NCI-H510A treated with DMSO at 0.1 percent for 48 hours (cell line): Measurements from ENCODE around the gene ABHD14A.

Source experiments
- DNase-seq: peaks from one replicate; lab custom pipeline; 2025; lab: John Stamatoyannopoulos, UW

The ABHD14A gene

DNA sequence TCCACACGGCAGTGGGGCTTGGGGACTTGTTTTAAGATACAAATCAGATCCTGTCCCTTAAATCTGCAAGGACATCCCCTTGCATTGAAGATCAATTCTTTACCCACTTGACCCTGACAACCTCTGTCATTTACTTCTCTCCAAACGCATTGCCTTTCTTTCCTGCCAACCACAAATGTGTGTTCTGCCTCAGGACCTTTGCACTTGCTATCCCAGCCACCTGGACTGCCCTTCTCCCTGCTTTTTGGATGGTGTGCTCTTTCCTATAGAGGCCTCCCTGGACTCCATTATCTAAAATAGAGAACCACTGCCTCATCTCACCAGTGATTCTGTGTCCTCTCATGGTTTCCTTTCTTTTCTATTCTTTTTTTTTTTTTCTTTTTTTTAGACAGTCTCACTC, 22.3 kb downstream of the ABHD14A start:
- DNase-seq = no peak

DNA sequence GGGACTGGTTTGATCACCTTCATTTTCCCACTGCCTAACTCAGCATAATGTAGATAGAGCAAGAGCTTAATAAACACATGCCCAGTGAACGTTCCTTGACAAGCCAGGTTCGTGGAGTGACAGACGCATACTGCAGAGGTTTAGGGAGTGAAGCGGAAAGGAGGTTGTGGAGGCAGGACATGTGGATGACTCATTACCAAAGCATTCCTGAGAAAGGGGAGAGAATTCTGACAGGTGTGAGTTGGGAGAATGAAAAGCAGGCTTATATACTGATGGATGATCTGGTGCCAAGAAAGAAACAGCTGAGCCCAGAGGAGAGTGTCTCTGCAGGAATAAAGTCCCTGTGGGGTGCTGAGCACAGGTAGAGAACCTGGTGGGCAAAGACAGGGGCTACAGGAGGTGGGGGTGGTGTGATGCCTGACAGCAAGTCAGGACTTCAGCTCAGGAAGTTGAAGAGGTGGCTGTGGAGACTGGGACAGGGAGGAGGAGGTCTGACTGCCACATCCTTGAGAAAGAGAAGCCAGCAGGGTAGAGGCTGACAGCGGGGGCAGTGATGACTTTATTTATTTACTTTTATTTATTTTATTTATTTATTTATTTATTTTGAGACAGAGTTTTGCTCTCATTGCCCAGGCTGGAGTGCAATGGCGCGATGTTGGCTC, 23.2 kb downstream of the ABHD14A start:
- DNase-seq = no peak

DNA sequence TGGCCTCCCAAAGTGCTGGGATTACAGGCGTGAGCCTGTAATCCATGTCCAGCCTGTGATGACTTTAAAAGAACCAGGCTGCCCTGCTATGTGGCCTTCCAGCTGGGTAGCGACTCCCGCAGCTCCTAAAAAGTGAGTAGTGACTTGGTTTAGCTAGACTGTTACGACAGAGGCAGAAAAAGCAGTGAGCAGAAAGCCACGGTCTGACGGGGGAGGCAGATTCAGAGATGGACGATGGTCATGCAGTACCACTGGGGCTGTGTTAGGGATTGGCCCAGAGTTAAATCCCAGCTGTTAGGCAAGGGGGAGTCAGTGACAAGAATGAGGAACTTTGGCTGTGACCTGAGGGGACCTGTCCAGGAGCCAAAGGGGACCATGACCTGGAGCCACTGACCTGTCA, 23.9 kb downstream of the ABHD14A start:
- DNase-seq = no peak

DNA sequence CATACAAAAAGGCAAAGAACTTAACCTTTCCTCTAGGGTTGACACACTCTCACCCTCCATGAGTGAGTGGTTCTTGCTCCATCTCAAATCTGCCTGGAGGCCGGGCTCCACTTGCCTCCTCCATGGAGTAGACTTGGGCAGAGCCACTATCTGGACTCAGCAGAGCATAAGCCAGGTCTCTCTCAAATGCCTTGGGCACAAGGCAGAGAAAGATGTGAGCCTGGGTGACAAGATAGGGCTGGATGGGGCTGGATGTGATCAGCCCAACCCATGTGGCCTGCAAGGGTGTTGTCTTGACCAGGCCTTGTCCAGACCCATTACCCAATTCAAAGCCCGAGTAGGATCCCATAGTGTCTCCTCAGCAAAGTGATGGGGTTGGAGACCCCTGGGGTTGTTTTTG, 25.0 kb downstream of the ABHD14A start:
- no peak for DNase-seq

DNA sequence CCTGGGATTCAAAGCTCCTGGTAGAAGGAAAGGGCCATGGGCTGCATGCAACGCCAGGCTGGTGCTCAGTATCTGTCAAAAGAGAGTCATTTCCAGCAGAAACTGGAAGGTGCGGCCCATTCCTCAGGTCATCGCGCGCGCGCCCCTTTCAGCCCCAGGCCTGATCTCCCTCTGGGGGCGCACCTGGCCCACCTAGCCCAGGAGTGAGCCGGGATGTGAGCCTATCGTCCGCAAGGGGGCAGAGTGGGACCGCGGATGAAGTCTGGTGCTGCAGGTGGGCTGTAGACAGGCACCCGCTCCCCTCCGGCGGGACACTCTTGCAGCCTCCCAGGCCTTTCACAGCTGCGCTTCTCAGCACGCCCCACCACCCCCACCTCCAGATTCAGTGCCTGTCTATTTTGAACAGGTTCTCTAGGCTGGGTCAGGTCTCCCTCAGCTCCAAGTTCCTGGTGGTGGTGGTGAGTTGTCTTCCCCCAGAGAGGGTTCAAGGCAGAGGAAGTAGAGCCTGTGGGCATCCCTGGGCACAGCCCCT, 26.6 kb downstream of the ABHD14A start:
- DNase-seq = peak; percentile 59

DNA sequence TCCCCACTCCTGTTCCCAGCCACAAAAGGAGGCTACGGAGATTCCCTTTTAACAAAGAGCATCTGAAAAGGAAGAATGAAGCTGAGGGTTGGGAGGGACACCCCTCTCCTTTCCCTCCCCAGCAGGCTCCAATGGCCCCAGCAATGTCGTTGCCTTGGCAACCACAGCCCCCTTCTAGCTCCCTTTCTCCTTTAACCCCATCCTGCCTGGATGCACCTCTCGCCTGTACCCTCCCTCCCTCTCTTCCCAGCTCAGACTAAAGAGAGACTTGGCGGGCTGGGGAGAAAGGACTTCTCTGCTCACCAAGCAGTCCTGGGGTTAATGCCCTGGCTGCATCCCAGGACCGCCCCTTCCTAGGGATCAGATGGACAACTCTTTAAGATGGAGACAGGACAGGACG, 27.9 kb downstream of the ABHD14A start:
- DNase-seq = no peak

DNA sequence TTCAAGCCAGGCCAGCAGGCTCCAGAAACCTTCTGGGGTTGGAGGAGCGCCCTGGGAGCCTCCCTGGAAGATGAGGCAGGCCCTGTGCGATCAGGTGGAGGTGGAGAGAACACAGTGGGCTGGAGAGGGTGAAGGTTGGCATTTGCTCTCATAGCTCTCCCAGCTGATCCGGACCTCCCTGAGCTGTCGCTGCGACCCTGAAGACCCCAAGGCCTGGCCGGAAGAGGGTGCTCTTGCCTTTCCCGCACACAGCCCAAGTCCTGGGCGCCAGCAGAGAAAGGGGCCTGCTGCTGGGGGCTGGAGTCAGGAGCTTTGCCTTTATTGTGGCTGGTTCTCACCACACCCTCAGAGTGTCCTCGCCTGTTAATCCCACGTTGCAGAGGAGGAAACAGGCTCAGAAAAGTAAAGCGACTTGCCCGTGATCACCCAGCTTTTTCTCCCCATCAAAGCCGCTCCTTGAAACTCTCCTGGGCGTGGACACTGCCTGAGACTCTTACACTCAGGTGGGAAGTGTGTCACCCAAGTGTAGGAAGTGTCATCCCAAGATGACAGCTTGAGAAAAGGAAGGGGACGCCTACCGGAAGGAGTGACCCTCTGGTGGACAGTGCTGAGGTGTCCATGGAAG, 29.4 kb downstream of the ABHD14A start:
- no peak for DNase-seq

DNA sequence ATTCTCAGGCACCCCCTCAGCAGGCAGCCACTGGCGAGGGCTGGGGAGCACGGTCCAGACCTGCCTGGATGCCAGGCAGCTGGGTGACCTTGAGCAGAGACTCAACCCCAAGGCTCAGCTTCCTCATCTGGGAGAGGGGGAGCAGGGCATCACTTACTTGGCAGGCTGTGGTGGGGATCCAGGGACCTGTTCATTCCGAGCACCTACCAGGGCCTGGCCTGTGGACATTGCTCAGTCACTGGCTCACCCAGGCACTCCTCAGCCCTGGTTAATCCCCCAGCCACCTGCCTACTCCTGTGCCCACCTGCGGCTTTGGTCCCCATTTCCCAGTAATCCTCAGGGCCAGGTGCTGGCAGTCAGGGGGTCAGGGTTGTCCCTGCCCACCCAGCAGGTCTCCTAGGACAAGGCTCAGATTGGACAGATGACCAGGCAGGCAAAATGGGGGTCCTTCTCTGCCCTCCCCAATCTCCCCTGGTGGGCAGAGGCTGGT, 30.1 kb downstream of the ABHD14A start:
- no peak for DNase-seq

DNA sequence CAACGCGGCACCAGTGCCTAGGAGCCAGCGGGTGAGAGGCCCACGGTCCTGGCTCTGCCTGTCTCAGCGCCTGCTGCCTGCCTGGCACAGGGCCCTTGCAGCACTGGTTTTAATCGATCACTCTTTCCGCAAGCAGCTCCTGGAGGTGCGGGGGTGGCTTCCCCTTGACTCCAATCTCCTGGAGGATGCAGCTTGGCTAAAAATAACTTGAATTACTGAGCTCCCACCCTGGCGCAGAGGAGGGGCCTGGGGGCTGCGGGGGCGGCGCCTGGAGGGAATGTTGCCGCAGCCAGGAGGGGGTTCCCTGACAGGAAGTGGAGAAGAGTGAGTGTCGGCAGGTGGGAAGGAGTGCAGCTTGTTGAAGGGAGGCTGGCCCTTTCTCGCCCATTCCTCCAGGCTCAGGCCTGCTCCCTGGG, 30.7 kb downstream of the ABHD14A start:
- peak; percentile 36 for DNase-seq

DNA sequence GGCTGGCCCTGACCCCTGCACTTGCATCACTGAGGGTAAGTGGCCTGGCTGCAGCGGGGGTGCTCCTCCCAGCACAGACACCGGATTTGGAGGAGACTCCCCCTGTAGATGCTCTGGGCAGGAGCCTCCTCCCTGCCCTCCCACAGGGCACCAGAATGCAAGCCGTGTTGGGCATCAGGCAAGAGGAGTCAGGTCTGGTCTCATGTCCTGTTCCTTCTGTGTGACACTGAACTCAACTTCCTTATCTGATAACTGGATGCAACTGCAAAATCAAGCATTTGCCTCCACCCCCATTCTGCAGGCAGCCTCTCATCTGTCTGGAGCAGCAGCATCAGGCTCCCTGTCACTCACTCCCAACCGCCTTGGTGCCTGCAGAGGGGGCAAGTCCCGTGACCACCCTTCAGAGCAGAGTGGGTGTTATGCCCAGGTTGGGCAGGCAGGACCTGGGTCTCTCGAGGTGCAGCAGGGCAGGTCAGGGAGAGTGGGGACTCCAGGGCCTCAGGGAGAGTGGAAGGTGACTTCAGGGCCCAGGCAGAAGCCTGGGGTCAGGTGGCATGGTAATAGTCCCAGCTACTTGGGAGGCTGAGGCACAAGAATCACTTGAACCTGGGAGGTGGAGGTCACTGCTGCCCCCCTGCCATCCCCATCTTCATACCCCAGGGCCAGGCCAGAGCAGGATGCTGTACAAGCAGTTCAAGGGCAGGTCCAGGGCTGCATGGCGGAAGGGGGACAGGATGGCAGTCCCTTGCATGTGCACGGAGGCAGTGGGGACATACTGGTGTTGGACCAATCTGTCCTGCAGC, 31.4 kb downstream of the ABHD14A start:
- DNase-seq = no peak

DNA sequence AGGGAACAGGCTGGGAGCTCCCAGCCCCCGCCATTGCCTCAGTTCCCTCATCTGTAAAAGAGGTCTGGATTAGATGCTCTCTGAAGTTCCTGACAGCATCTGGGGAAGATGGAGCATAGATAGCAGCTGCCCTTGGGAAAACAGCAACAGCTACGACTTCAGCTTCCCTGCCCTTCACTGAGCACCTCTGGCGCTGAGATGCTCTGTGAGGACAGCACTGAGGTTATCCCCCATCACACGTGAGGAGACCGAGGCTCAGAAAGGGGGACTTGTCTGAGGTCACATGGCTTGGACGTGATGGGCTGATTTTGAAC, 31.9 kb downstream of the ABHD14A start:
- no peak for DNase-seq

DNA sequence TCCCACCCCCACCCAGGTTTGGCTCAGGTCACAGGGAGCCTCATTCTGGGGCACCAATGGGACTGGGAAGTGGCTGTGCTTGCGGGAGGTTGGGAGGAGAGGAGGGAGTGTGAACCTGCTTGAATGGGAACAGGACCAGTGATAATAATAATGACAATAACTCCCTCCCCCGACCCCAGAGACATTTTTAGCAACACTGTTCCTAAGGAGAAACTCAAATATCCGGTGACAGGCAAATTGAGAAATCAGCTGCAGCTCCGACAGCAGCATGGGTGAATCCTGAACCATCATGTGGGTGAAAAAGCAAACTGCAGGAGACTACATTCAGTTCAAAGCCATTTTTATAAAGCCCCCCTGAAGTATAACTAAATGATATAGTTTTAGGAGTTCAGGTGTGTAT, 32.4 kb downstream of the ABHD14A start:
- no peak for DNase-seq

DNA sequence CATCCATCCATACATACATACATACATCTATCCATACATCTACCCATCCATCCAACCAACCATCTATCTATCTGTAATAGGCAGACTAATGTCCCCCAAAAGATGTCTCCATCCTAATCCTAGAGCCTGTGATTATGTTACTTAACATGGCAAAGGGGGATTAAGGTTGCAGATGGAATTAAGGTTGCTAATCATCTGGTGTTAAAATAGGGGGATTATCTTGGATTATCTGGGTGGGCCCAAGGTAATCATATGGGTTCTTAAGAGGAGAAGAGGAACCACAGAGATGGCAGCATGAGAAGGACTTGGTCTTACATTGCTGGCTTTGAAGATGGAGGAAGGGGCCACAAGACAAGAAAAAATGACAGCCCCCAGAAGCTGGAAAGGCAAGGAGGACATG, 35.6 kb downstream of the ABHD14A start:
- DNase-seq = no peak

DNA sequence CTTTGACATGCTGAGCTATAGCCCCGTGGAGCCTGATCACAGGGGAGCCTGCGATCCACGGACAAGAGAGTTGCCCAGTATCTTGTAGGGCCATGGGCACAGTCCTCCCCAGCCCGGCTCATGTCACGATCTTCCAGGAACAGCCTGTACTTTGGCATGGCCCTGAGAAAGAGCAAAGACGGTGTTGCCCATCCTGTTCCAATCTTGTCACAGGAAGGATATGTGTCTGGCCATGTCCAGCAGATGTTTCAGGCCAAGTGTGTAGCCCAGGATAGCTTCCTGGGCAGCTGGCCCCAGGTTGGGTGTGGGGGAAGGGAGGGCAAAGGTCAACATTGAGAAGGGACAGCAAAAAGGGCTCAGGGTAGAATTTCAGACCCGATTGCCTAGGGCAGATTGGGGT, 37.8 kb downstream of the ABHD14A start:
- DNase-seq = no peak

DNA sequence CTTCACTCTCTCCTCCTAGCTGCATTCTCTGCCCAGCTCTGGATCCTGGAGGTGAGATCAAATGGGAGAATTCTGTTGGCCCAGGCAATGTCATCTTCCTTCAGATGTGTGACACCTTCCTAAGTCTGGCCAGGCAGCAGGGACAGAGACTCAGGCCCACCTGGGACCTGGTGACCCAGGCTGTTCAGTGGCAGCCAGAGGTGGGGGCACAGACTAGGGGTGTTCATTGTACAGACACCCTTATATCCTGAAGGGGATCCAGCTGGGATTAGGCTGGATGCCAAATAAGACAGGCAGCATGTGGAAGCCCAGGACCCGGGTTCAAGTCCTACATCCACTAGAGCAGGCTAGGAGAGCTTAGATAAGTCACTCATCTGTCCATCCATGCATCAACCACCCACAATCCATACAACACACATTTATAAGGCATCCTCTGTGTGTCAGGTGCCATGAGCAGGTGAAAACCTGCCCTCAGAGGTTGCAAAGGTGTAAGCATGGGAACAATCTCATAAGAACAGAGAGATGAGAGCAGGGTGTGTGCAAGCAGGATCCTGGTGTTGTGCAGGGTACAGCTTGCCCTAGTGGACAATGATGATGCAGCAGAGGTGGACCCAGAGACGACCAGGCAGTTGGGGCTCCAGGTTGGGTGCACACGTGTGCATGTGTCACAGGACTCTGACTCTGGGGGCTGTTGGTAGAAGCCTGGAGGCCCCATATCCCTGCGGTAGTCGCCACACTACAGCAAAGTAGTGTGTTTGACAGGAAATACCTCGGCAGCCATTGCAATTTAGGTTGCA, 39.1 kb downstream of the ABHD14A start:
- DNase-seq = no peak

DNA sequence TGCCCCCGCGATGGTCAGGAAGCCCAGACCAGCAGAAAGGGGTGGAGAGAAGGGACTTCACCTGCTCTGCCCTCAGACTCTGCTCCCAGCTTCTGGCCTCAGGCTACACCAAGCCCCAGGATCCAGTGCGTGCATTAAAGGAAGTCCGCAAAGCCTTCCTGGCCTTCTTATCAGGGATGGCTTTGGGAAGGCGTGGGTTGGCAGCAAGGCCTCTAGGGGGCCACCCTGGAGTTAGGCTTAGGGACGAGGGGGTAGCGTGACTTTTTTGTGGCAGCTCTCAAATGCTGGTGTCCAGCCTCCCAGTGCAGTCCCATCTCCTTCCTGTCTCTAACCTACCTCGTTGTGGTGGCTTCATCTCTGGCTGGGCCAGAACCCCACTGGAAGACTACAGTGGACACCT, 39.7 kb downstream of the ABHD14A start:
- DNase-seq = no peak

DNA sequence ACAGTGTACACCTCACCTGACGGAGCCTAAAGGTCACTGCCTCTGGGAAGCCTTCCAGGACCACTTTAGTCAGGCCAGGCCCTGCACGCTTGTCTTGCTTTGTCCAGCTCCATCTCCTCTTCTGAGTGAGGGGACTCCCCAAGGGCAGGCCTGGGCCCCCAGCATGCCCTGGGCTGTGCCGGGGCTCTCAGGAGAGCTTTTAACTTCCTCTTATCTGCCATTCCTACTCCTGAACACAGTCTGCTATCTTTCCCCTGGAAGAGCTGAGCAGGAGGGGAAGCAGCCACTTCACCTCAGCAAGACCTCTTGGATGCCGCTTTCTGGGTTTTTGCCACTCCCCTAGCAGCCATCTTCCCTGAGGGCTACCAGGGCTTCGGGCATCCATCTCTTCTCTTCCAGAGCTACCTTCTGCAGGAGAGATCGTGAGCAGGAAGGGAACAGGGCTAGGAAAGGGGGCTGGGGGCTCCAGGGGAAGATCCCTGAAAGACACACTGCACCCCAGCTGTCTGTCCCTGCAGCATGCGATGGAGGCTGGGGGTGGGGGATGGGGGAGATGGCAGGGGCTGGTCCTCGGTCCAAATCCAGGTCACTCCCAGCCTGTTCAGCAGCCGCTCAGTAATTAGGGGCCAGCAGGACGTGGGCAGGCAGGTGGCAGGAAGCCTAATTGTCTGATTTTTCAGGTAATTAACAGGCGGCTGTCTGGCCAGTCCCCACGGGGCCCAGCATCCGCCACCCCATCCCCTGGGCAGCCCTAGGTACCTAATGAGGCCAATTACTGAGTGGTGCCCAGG, 40.8 kb downstream of the ABHD14A start:
- no peak for DNase-seq

DNA sequence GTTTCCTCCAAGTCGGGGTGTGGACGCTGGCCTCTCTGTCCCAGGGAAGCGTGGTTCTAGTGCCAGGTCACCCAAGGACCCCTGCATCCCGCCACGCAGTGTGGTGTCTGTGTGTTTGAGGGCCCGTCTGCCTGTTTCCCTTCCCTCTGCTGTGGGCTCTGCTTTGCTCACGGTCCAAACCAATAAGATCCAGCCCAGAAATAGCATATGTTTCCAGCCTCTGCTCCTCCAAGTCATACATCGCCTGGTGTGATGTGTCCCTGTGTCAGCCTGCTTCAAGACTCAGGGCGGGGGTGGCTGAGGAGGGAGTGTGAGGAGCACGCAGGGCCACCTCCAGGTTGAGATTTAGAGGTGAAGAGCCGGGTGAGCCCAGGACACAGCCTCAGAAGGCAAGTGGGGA, 42.7 kb downstream of the ABHD14A start:
- DNase-seq = no peak

DNA sequence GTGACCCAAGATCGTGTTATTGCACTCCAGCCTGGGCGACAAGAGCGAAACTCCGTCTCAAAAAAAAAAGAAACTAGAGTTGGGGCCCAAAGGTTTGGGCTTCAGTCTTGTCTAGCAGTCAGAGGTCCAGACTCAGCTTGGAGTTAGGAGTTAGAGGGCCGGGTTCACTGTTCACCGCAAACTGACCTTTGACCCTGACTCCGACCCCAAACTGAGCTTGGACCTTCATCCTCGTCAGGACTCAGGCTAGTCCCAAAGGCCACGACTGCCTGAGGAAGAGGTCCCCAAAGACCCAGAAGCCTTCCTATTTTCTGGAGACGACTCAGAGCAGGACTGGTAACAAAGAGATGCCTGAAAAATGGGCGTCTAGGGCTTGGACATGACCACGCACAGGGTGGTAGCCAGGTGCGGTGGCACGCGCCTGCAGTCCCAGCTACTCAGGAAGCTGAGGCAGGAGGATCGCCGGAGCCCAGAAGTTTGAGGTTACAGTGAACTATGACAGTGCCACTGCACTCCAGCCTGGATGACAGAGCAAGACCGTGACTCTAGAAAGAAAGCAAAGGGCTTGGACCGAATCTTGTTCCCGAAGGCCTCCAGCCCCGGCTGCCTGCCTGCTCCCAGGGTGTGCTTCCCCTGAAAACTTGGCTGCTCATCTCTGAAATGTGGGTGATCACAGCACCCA, 43.6 kb downstream of the ABHD14A start:
- no peak for DNase-seq

DNA sequence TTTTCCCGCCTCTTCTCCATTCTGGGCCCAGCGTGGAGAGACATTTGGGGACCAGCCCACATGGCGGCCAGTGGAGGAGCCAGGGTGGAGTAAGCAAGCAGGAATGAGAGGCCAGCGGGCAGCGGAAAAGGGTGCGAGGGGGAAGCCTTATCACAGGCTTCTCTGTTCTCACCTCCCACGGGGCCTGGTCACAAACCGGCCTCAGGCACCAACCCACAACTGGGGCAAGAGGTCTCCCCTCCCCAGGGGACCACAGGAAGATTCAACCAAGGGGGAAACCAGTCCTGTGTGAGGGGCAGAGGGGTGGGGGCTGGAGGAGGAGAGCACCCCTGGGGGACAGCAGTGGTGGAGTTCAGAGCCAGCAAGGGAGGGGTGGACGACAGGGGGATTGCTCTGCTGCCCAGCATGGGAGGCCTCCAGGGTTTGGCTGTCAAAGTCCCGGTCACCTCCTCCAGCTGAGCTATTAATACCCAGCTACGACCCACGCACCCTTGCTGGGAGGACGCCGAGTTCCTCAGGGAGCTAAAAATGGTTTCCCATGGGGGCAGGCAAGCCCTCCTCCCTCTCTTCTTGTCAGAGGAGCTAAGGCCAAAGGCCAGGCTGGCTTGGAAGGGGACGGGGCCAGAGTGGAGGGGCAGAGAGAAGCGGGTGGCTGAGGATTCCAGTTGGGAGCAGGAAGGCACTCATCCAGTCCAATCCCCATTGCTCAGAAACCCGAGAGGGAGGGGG, 44.7 kb downstream of the ABHD14A start:
- no peak for DNase-seq
